ENCODE measurements around the gene STK32B. TPM values are rescaled to one million over a fixed set of nuclear protein-coding genes. Genes with fewer than 3 reads are reported as not detected.
"Not testable (repeated sequence)": the region's sequence is repeated elsewhere in the genome, so short reads cannot be mapped to it uniquely, and the experiment has no call there.

STK32B gene
- polyA plus RNA-seq, 4 donors: 0.27 to 0.75 (median 0.58) TPM; not detected in 1

DNA sequence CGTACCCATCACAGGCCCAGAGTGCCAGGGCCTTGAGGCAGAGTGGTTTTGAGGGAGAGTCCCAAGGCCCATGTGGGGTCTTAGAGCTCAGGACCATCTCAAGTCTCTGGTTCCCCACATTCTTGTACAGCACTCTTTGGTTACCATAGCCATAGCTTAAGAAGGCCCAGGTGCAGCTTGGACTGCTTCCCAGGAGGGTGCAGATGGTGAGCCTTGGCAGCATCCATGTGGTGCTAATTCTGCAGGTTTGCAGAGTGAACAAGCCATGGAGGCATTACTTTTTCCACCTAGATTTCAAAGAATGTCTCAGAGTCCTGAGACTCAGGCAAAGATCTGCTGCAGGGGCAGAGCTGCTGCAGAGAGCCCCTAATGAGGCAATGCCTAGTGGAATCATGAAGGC lies 171.7 kb downstream of the STK32B start:
- Histone ChIP-seq H3K9me3 (ENCODE audit: control insufficient read depth in 2 of 2, insufficient read depth in 1 of 2, low read depth in 1 of 2, low read length in 1 of 2) (peaks cover 0 to 2% of the 10 kb centered on the region in 2 donors), H3K4me3 (ENCODE audit: low read depth in 1 of 3, low read length in 3 of 3) (no peak overlapping the region), H3K4me1 (ENCODE audit: control insufficient read depth in 3 of 3, insufficient read depth in 2 of 3, low read depth in 1 of 3, low read length in 2 of 3) (no peaks in the 10 kb centered on the region), H3K27me3 (ENCODE audit: control insufficient read depth in 3 of 3, insufficient read depth in 3 of 3, low read length in 3 of 3) (peaks cover 0 to 2% (median 0%) of the 10 kb centered on the region in 3 donors), H3K27ac (ENCODE audit: low read depth in 1 of 3, low read length in 2 of 3) (no peak overlapping the region), H3K36me3 (ENCODE audit: control insufficient read depth in 3 of 3, insufficient read depth in 2 of 3, low read depth in 1 of 3, low read length in 3 of 3) (no peaks in the 10 kb centered on the region)
- DNase-seq: no peak
- WGBS, 3 donors: 83 to 92% (median 86%) methylated on average over 1 of the region's 1 CpG
- no peak for FAIRE-seq

DNA sequence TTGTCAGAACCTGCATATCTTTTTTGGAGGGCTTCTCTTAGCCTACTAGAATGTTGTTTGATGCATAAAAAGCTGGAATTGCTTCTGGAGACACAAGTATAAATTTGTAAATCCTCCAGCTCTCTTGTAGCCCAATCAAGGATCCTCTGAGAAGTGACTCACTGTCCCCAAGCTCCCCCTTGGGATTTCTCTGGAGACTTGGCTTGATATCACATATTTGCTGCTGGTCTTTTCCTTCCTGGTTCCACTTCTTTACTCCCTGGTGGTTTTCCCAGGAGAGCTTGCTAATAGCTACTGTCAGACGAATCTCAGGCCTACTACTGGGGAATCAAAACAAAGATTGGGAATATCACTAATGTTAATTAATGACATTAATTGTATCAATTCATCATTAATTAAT lies 173.1 kb downstream of the STK32B start:
- H3K27me3 ChIP-seq (ENCODE audit: control insufficient read depth in 3 of 3, insufficient read depth in 3 of 3, low read length in 3 of 3): peaks cover 0 to 2% (median 0%) of the 10 kb centered on the region in 3 donors
- H3K4me3 ChIP-seq (ENCODE audit: low read depth in 1 of 3, low read length in 3 of 3): no peak overlapping the region
- H3K27ac ChIP-seq (ENCODE audit: low read depth in 1 of 3, low read length in 2 of 3): no peak overlapping the region
- peaks cover 0 to 2% of the 10 kb centered on the region in 2 donors for H3K9me3 ChIP-seq (ENCODE audit: control insufficient read depth in 2 of 2, insufficient read depth in 1 of 2, low read depth in 1 of 2, low read length in 1 of 2)
- no peaks in the 10 kb centered on the region for H3K4me1 ChIP-seq (ENCODE audit: control insufficient read depth in 3 of 3, insufficient read depth in 2 of 3, low read depth in 1 of 3, low read length in 2 of 3)
- FAIRE-seq: no peak
- H3K36me3 ChIP-seq (ENCODE audit: control insufficient read depth in 3 of 3, insufficient read depth in 2 of 3, low read depth in 1 of 3, low read length in 3 of 3): no peaks in the 10 kb centered on the region
- no peak for DNase-seq
- 48 to 54% (median 48%) methylated on average over 1 of the region's 1 CpG for WGBS, 3 donors

DNA sequence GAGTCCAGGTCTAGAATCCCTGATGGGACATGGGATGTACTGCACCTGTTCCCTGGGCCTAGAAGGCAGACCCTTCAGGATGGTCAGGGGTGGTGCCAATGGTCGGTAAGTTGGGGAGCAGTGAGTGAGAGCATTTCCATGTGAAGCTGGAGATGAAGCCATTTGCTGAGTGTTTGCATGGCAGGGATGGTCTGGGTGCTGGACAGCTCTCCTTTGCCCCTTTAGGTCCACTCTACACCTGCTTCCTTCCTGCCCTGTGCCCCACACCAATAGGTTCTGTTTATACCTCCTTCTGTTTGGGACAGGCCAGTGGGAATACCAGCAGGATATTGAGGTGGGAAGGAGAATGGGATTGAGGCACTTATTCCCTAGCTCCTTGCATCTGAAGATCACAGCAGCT lies 181.3 kb downstream of the STK32B start:
- Histone ChIP-seq H3K9me3 (ENCODE audit: control insufficient read depth in 2 of 2, insufficient read depth in 1 of 2, low read depth in 1 of 2, low read length in 1 of 2) (no peaks in the 10 kb centered on the region), H3K4me3 (ENCODE audit: low read depth in 1 of 3, low read length in 3 of 3) (no peak overlapping the region), H3K36me3 (ENCODE audit: control insufficient read depth in 3 of 3, insufficient read depth in 2 of 3, low read depth in 1 of 3, low read length in 3 of 3) (no peaks in the 10 kb centered on the region), H3K27ac (ENCODE audit: low read depth in 1 of 3, low read length in 2 of 3) (no peak overlapping the region), H3K27me3 (ENCODE audit: control insufficient read depth in 3 of 3, insufficient read depth in 3 of 3, low read length in 3 of 3) (no peaks in the 10 kb centered on the region), H3K4me1 (ENCODE audit: control insufficient read depth in 3 of 3, insufficient read depth in 2 of 3, low read depth in 1 of 3, low read length in 2 of 3) (no peaks in the 10 kb centered on the region)
- 45 to 74% (median 53%) methylated on average over 1 of the region's 1 CpG for WGBS, 3 donors
- DNase-seq: no peak
- no peak for FAIRE-seq

DNA sequence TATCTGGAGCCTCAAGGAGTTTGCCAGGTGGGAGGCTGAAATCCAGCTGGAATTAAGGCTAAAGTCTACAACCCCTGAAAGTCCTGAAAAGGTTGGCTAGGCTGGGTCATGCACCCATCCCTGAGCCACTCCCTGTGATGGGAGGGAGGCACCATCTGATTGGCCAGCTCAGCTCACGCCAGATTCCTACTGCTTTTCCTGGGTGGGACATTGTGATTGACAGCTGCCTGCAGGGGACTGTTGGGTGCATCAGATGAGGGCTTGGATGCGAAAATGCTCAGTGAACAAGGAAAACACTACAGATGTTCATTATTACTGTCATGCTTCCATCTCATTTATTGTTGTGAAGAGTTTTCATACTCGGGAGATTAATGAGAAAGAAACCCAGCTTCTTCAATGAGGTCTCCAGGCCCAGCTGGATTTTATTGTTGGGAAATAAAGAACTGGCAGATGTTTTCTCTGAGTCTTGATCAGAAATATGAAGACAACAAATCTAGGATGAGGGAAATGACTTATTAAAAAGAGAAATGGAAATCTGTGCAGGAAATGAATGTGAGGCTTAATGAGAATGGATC lies 185.9 kb downstream of the STK32B start:
- DNase-seq (no peak), FAIRE-seq (no peak)
- Histone ChIP-seq H3K4me3 (ENCODE audit: low read depth in 1 of 3, low read length in 3 of 3) (no peak overlapping the region), H3K36me3 (ENCODE audit: control insufficient read depth in 3 of 3, insufficient read depth in 2 of 3, low read depth in 1 of 3, low read length in 3 of 3) (no peaks in the 10 kb centered on the region), H3K9me3 (ENCODE audit: control insufficient read depth in 2 of 2, insufficient read depth in 1 of 2, low read depth in 1 of 2, low read length in 1 of 2) (no peaks in the 10 kb centered on the region), H3K4me1 (ENCODE audit: control insufficient read depth in 3 of 3, insufficient read depth in 2 of 3, low read depth in 1 of 3, low read length in 2 of 3) (no peaks in the 10 kb centered on the region), H3K27me3 (ENCODE audit: control insufficient read depth in 3 of 3, insufficient read depth in 3 of 3, low read length in 3 of 3) (no peaks in the 10 kb centered on the region), H3K27ac (ENCODE audit: low read depth in 1 of 3, low read length in 2 of 3) (no peak overlapping the region)
- WGBS, 3 donors: 67 to 78% (median 75%) methylated on average over 3 of the region's 3 CpGs

DNA sequence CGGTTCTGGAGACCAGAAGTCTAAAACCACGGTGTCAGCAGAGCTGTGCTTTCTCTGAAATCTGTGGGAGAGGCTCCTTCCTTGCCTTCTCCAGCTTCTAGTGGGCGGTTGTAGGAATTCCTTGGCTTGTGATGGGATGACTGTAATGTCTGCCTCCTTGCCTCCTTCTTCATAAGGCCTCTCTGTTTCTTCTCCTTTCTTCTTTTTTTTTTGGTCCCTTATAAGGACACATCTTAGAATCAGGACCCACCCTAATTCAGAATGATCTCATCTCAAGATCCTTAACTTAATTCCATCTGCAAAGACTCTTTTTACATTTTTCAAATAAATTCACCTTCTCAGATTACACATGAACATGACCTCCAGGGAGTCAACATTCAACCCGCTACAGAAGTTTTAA lies 186.9 kb downstream of the STK32B start:
- Histone ChIP-seq H3K27ac (ENCODE audit: low read depth in 1 of 3, low read length in 2 of 3) (no peak overlapping the region), H3K9me3 (ENCODE audit: control insufficient read depth in 2 of 2, insufficient read depth in 1 of 2, low read depth in 1 of 2, low read length in 1 of 2) (no peaks in the 10 kb centered on the region), H3K27me3 (ENCODE audit: control insufficient read depth in 3 of 3, insufficient read depth in 3 of 3, low read length in 3 of 3) (no peaks in the 10 kb centered on the region), H3K4me3 (ENCODE audit: low read depth in 1 of 3, low read length in 3 of 3) (no peak overlapping the region), H3K36me3 (ENCODE audit: control insufficient read depth in 3 of 3, insufficient read depth in 2 of 3, low read depth in 1 of 3, low read length in 3 of 3) (no peaks in the 10 kb centered on the region), H3K4me1 (ENCODE audit: control insufficient read depth in 3 of 3, insufficient read depth in 2 of 3, low read depth in 1 of 3, low read length in 2 of 3) (no peaks in the 10 kb centered on the region)
- DNase-seq (no peak), FAIRE-seq (no peak)
- WGBS, 3 donors: 71 to 73% (median 71%) methylated on average over 4 of the region's 4 CpGs

DNA sequence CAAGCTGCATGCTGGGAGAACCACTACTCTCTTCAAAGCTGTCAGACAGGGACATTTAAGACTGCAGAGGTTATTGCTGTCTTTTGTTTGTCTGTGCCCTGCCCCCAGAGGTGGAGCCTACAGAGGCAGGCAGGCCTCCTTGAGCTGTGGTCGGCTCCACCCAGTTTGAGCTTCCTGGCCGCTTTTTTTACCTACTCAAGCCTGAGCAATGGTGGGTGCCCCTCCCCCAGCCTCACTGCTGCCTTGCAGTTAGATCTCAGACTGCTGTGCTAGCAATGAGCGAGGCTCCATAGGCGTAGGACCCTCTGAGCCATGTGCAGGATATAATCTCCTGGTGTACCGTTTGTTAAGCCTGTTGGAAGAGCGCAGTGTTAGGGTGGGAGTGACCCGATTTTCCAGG lies 195.8 kb downstream of the STK32B start:
- not testable (repeated sequence) for H3K4me3 ChIP-seq (ENCODE audit: low read depth in 1 of 3, low read length in 3 of 3); H3K9me3 ChIP-seq (ENCODE audit: control insufficient read depth in 2 of 2, insufficient read depth in 1 of 2, low read depth in 1 of 2, low read length in 1 of 2); H3K36me3 ChIP-seq (ENCODE audit: control insufficient read depth in 3 of 3, insufficient read depth in 2 of 3, low read depth in 1 of 3, low read length in 3 of 3); H3K4me1 ChIP-seq (ENCODE audit: control insufficient read depth in 3 of 3, insufficient read depth in 2 of 3, low read depth in 1 of 3, low read length in 2 of 3); H3K27me3 ChIP-seq (ENCODE audit: control insufficient read depth in 3 of 3, insufficient read depth in 3 of 3, low read length in 3 of 3); H3K27ac ChIP-seq (ENCODE audit: low read depth in 1 of 3, low read length in 2 of 3); DNase-seq; FAIRE-seq
- 69 to 87% (median 75%) methylated on average over 7 of the region's 7 CpGs for WGBS, 3 donors

DNA sequence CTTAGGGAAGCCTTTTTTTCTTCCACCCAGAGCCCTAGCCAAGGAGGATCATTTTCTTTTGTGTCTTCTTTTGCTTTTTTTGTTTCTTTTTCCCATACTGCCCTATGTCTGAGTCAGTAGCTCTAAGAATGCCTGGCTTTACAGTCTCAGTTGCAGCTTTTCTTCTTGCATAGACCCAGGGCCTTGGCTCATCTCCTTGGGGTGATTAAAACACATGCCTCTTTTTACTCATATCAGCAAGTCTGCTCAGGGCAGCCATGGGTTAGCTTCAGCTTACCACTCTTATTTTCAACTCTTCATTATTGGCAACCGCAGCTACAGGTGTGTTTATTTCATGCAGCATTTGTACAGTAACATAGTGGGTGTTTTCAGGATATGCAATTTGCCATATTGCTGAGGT lies 196.5 kb downstream of the STK32B start:
- no peaks in the 10 kb centered on the region for H3K4me1 ChIP-seq (ENCODE audit: control insufficient read depth in 3 of 3, insufficient read depth in 2 of 3, low read depth in 1 of 3, low read length in 2 of 3)

DNA sequence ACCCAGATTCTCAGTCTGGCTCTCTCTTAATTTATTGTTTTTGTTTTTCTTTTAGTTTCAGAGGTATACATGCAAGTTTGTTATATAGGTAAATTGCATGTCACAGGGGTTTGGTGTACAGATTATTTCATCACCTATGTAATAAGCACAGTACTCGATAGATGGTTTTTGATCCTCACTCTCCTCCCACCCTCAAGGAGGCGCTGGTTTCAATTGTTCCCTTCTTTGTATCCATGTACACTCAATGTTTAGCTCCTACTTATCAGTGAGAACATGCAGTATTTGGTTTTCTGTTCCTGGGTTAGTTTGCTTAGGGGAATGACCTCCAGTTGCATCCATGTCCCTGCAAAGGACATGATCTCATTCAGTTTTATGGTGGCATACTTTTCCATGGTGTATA lies 198.4 kb downstream of the STK32B start:
- no peak overlapping the region for H3K4me3 ChIP-seq (ENCODE audit: low read depth in 1 of 3, low read length in 3 of 3)
- no peaks in the 10 kb centered on the region for H3K36me3 ChIP-seq (ENCODE audit: control insufficient read depth in 3 of 3, insufficient read depth in 2 of 3, low read depth in 1 of 3, low read length in 3 of 3)
- no peak overlapping the region for H3K27ac ChIP-seq (ENCODE audit: low read depth in 1 of 3, low read length in 2 of 3)
- 47 to 59% (median 54%) methylated on average over 2 of the region's 2 CpGs for WGBS, 3 donors
- no peaks in the 10 kb centered on the region for H3K27me3 ChIP-seq (ENCODE audit: control insufficient read depth in 3 of 3, insufficient read depth in 3 of 3, low read length in 3 of 3)
- no peaks in the 10 kb centered on the region for H3K9me3 ChIP-seq (ENCODE audit: control insufficient read depth in 2 of 2, insufficient read depth in 1 of 2, low read depth in 1 of 2, low read length in 1 of 2)
- no peak for FAIRE-seq
- H3K4me1 ChIP-seq (ENCODE audit: control insufficient read depth in 3 of 3, insufficient read depth in 2 of 3, low read depth in 1 of 3, low read length in 2 of 3): no peaks in the 10 kb centered on the region
- DNase-seq: no peak

More for the DNA sequence above, 196.5 kb downstream of the STK32B start:
- WGBS, 3 donors: 86 to 94% (median 86%) methylated on average over 1 of the region's 1 CpG
- Histone ChIP-seq H3K27ac (ENCODE audit: low read depth in 1 of 3, low read length in 2 of 3) (no peak overlapping the region), H3K27me3 (ENCODE audit: control insufficient read depth in 3 of 3, insufficient read depth in 3 of 3, low read length in 3 of 3) (no peaks in the 10 kb centered on the region), H3K4me3 (ENCODE audit: low read depth in 1 of 3, low read length in 3 of 3) (no peak overlapping the region), H3K36me3 (ENCODE audit: control insufficient read depth in 3 of 3, insufficient read depth in 2 of 3, low read depth in 1 of 3, low read length in 3 of 3) (no peaks in the 10 kb centered on the region), H3K9me3 (ENCODE audit: control insufficient read depth in 2 of 2, insufficient read depth in 1 of 2, low read depth in 1 of 2, low read length in 1 of 2) (no peaks in the 10 kb centered on the region)
- DNase-seq: no peak
- FAIRE-seq: no peak

DNA sequence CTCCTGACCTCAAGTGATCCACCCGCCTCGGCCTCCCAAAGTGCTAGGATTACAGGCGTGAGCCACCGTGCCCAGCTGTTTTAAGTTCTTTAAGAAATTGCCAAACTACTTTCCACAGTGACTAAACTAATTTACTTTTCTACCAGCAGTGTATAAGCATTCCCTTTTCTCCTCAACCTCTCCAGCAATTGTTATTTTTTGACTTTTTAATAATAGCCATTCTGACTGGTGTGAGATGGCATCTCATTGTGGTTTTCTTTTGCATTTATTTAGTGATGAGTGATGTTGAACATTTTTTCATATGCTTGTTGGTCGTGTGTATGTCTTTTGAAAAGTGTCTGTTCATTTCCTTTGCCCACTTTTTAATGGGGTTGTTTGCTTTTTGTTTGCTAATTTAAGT lies 199.3 kb downstream of the STK32B start:
- FAIRE-seq; H3K4me1 ChIP-seq (ENCODE audit: control insufficient read depth in 3 of 3, insufficient read depth in 2 of 3, low read depth in 1 of 3, low read length in 2 of 3): not testable (repeated sequence)
- 73 to 82% (median 76%) methylated on average over 5 of the region's 5 CpGs for WGBS, 3 donors

More for the DNA sequence above, 199.3 kb downstream of the STK32B start:
- DNase-seq; H3K27ac ChIP-seq (ENCODE audit: low read depth in 1 of 3, low read length in 2 of 3); H3K4me3 ChIP-seq (ENCODE audit: low read depth in 1 of 3, low read length in 3 of 3); H3K27me3 ChIP-seq (ENCODE audit: control insufficient read depth in 3 of 3, insufficient read depth in 3 of 3, low read length in 3 of 3); H3K9me3 ChIP-seq (ENCODE audit: control insufficient read depth in 2 of 2, insufficient read depth in 1 of 2, low read depth in 1 of 2, low read length in 1 of 2); H3K36me3 ChIP-seq (ENCODE audit: control insufficient read depth in 3 of 3, insufficient read depth in 2 of 3, low read depth in 1 of 3, low read length in 3 of 3): not testable (repeated sequence)
